DMS53 treated with DMSO at 0.1 percent for 48 hours (cell line): ENCODE results near the gene SLC17A9.
"Not testable (repeated sequence)": the region's sequence is repeated elsewhere in the genome, so short reads cannot be mapped to it uniquely, and the experiment has no call there.

Source experiments
- DNase-seq: peaks from one replicate; lab custom pipeline; 2025; ENCODE audit not compliant: unreplicated experiment; lab: John Stamatoyannopoulos, UW

The SLC17A9 gene

DNA sequence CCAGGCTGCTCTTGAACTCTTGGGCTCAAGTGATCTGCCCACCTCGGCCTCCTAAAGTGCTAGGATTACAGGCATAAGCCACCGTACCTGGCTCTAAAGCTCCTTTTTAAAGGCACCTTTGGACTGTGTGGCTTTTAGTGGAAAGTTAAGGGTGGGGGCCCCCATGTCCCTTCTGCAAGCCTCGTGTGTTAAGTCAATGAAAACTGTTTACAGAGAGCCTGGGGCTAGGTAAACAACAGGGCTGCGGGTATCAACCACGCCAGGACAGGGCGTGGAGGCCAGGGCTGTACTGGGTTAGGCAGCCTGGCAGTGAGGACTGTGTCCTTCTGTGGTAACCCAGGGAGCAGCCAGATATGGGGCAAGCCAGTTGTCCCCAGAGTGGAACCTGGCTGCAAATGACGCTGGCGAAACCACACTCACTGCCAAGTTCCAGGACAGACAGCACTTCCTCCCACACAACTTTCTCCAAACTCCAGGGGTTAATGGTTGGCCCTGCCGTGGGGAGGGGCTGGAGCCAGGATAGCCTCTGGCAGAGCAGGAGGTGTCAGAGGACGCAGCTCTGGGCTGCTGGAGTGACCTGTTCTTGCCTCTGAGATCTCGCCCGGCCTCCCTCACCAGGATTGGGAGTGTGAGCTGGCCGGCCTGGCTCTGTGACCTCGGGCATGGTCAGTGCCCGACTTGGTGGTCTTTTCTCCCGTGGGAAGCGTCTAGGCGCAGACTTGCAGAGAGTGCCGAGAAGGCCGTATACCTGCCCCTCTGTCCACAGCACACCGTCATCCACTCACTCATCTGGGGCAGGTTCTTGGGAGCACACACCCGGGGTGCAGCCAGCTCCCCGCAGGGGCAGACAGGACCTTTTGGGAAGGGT lies 3.2 kb downstream of the SLC17A9 start:
- DNase-seq = no peak

DNA sequence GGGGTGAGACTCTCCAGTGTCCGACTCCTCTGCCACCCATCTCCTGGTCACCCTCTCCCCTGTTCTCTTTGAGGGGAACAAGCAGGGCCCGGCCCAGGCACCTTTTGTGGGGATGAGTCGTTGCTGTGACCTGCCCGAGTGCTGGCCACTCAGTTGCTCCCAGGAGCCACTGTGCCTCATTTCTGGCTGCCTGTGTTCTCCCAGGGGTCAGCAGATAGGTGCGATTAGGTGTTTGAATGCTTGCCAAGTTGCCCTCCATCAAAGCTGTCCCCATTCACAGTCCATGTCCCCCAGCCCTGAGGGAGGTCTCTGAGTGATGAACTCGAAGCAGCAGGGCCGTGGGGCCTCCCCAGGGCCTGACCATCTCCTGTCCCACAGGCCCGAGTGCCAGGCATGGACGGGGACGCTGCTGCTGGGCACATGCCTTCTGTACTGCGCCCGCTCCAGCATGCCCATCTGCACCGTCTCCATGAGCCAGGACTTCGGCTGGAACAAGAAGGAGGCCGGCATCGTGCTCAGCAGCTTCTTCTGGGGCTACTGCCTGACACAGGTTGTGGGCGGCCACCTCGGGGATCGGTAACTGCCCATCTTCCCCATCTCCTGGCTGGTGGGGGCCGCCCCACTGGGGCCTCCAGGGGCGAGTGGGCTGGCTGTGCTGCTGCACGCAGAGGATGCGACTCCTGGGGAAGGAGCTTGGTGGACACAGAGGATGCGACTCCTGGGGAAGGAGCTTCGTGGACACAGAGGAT lies 4.1 kb downstream of the SLC17A9 start:
- DNase-seq = no peak

DNA sequence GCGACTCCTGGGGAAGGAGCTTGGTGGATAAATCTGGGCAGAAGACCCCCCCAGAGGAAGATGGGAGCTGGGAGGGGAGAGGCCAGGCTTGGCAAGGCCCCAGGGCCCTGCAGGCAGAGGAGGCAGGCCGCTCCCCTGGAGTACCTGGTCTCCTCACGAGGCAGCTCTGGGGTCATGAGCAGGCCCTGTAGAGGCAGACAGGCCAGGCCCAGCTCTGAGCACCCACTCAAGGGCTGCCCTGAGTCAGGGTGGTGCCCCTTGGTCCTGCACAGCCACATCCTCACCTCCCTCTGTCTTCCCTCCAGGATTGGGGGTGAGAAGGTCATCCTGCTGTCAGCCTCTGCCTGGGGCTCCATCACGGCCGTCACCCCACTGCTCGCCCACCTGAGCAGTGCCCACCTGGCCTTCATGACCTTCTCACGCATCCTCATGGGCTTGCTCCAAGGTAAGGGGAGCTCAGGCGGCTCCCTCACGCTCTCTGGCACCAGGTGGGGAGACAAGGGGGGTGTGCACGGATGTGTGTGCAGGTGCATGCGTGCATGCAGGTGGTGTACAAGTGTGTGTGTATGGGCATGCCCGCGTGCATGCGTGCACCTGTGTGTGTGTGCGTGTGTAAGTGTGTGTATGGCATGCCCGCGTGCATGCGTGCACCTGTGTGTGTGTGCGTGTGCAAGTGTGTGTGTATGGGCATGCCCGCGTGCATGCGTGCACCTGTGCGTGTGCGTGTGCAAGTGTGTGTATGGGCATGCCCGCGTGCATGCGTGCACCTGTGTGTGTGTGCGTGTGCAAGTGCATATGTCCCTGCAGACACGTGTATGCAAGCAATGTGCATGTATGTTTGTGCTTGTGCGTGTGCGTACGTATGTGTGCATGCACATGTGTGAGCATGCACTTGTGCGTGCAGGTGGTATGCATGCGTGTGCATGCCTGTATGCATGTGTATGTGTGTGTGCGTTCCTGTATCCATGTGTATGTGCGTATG lies 4.9 kb downstream of the SLC17A9 start:
- DNase-seq = no peak

DNA sequence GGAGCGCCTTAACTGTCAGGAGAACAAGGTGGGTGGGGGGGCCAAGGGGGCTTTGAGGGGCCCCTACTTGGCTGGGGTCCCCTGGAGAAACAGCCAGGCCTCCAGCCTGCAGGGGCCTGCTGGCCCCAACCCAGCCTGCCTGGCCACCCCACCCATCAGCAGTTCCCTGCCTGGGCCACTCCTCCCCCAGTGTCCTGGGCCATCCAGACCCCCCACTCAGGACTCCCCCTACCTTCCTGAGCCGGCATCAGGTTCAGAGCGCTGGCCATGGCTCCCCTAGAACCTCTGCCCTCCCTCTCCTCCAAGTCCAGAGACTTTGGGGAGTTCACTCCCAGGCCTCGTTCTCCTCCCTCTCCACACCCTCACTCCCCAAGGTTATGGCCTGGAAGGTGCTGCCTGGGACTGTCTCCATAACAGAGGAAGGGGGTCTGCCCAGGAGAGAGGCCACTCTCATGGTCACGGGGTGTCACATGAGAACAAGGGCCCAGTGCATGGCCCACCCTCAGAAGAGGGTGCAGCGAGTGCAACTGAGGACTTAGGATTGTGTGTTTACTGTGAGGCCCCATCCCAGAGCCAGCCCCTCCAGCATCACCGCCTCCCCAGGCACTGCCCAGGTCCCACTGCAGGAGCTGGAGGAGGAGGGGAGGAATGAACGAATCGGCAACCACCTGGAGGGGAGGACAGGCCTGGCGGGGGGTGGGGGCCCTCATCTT lies 6.0 kb downstream of the SLC17A9 start:
- no peak for DNase-seq

DNA sequence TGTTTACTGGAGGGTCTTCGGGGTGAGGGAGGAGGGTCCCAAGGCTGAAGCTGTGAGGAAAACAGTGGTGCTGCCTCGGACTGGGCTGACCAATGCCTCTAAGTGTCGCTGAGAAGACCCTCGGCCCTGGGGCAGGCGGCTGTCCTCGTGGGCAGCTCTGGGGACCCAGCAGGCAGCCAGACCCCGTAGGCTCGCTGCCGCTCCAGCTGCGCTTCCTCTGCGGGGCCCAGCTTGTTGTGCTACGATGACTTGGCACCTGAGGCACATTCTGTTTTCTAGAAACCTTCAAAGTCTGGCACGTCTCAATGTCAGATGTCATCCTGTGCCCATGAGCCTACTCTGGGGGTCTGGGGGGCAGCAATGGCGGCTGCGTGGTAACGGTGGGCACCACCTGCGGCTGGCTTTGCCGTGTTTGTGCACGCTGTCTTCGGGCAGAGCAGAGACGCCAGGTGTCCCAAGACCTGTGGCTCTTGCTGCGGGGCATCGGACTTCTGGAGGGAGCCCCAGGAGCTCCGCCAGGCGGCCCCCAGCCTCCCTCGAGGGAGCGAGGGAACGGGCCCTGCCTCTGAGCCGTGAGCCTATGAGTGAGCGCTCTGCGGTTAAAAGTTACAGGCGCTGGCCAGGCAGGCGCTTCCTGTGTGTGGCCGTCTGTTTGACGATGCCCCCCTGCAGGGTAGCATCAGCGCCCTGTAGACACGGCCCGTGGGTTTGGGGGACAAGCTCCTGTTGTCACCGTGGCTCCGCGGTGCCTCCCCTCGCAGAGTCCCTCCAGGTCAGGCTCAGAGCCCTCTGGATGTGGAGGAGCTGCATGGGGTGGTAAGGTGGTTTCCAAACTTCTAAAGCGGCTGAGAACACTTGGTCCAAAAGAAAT lies 6.8 kb downstream of the SLC17A9 start:
- no peak for DNase-seq

DNA sequence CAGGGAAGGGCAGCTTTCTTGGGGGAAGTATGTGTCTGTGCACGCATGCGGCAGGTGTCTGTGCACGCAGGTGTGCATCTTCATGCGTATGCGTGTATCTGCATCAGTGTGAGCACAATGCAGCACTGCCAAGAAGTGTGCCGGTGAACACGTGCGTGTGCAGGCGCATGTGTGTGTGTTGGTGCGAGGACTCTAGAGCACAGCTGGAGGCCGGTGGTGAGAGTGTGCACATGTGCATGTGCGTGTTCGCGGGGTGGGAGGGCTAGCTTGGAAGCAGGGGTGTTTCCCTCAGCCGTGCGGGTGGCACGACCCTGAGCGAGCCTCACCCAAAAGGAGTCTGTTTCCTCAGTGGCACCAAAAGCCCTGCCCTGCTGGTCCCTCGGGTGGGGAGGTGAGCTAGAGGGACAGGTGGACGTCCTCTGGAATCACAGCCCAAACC lies 7.5 kb downstream of the SLC17A9 start:
- no peak for DNase-seq

DNA sequence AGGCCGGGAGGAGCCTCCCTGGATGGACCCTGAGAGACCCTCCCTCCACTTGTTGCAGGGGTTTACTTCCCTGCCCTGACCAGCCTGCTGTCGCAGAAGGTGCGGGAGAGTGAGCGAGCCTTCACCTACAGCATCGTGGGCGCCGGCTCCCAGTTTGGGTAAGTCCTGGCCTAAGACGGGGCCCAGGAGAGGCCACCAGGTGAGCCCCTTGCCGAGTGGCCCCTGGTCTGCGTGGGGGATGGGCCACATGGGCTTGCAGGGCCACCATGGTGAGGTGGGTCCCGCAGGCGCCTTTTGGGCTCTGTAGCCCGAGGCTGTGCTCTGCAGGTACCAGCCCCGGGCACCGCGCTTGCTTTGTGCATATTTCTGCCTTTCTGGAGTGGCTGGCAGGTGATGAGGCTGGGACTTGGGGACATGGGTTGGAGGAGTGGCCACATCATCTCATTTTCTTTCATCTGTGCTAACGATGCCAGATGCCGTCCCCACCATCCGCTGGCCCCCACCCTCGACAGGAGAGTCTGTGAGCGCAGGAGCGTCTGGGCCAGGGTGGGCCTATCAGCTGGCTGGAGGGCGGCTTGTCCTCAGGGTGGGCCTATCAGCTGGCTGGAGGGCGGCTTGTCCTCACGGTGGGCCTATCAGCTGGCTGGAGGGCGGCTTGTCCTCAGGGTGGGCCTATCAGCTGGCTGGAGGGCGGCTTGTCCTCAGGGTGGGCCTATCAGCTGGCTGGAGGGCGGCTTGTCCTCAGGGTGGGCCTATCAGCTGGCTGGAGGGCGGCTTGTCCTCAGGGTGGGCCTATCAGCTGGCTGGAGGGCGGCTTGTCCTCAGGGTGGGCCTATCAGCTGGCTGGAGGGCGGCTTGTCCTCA lies 8.2 kb downstream of the SLC17A9 start:
- DNase-seq = not testable (repeated sequence)

DNA sequence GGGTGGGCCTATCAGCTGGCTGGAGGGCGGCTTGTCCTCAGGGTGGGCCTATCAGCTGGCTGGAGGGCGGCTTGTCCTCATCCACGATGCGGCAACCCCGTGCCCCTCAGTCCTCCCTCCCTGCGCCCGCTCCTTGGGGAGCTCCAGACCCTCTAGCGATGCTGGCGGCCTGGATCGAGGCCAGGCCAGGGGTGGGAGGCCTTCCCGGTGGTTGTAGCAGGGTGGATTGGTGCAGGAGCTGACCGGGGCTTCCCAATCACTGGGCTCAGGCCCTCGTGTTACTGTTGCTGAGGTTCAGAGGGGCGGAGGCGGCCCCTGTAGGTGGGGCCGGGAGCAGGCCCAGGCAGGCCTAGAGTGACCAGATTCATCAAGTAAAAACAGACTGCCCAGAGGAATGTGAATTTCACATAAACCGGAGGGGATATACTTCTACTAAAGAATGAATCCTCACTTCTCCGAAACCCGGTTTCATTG lies 8.8 kb downstream of the SLC17A9 start:
- no peak for DNase-seq

DNA sequence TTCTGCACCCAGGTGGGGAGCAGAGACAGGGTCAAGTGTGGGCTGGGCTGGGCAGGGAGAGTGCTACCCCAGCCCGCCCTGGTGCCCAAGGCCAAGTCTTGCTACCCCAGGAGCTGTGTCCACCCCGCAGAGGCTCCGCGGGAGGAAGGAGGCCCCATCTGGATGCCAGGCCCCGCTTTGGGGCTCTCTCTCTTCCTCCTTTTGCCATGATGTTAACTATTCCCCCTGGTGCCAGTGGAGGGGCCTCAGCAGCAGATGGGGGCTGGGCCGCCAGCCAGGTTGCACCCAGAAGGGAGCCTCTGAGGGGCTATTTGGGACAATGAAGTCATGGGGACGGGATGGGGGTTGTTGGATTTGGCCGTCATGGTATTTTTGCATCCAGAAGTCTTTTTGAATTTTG lies 9.3 kb downstream of the SLC17A9 start:
- no peak for DNase-seq

DNA sequence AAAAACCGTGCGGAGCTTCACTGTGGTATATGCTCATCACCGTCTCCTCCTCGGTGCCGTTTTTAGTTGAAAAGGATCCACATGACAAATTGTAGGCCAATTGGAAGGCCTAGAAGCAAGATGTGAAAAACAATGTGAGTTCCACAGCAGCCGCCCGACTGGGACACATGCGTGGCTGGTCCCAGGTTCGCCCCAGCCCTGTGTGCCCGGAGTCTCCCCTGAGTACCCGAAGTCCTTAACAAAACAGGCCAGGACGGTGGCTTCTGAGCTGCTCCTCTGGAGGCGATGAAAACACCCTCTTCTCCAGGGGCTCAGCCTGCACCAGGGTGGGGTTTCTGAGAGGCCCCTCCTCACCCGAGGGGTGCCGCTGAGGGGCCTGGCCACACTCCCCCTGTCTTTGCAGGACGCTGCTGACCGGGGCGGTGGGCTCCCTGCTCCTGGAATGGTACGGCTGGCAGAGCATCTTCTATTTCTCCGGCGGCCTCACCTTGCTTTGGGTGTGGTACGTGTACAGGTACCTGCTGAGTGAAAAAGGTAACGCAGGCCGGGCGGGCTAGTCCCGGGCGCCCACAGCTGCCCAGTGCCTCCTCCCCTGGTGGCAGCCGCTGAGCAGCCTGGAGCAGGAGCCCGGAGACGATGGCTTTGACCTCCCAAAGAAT lies 9.8 kb downstream of the SLC17A9 start:
- DNase-seq = no peak

DNA sequence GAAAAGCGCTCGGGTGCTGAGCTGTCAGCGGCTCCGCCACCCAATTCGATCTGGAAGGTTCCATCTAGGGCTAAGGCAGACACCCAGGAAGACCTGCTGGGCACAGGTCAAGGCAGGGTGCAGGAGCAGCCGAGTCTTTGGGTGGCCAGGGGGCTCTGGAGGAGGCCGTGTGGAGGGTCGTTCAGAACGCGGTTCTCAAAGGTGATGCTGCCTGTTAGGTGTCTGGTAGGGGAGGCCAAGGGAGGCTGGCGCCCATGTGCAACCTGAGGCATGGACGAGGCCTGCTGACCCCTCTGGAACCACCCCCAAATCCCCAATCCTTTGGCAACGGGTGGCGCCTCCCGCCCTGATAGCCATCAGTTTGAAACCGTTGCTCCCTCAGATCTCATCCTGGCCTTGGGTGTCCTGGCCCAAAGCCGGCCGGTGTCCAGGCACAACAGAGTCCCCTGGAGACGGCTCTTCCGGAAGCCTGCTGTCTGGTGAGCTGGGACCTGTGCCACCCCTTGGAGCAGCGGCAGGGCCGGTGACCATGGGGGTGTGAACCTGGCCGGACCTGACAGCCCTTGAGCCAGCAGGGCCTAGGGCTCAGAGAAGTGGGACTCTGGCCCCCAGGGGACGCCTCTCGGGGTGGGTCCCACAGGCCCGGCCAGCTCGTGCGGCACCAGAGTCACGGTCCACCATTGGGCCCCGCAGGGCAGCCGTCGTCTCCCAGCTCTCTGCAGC lies 10.5 kb downstream of the SLC17A9 start:
- DNase-seq = no peak

DNA sequence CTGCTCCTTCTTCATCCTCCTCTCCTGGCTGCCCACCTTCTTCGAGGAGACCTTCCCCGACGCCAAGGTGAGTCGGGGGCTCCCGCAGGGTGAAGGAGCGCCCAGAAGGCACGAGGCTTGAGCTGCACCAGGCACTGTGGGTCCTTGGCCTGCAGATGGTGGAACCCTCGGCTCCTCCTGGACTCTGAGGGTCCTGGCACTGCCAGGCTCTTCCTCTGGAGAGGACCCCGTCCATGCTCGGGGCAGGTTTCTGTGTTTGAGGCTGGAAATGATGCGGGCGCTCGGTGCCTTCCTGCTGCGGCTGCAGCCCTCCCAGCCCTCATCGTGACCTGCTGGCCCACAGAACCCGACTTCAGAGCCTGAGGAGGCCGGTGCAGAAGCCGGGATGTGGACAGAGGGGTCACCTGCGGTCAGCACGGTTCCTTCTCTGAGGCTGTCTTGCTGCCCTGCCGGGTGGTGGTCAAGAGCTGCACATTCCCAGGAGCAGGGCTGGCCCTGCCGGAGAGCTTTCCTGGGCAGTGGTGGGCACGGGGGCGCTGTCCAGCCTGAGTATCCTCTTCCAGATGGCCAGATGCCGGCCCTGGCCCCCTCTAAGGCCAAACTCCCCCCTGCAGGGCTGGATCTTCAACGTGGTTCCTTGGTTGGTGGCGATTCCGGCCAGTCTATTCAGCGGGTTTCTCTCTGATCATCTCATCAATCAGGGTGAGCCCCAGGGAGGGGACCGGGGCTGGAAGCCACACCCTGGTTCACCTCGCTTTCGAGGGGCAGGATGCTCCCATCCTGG lies 11.3 kb downstream of the SLC17A9 start:
- DNase-seq = no peak

DNA sequence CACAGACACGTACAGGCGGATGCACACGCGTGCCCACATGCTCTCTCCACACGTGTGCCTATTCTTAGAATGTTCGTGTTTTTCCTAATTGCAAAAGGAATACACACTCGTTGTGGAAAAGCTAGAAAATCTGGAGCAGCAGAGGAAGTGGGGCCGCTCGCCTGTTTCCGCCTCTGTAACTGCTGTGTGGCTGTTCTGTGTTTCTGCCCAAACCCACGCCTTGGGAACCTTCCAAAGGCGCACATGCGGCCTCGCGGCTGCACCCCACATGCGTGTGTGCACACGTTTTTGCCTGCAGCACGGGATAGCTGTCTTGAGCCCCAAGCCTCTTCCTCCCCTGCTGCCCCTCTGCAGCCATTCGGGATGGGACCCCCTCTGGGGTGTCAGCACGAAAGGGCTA lies 12.2 kb downstream of the SLC17A9 start:
- no peak for DNase-seq

DNA sequence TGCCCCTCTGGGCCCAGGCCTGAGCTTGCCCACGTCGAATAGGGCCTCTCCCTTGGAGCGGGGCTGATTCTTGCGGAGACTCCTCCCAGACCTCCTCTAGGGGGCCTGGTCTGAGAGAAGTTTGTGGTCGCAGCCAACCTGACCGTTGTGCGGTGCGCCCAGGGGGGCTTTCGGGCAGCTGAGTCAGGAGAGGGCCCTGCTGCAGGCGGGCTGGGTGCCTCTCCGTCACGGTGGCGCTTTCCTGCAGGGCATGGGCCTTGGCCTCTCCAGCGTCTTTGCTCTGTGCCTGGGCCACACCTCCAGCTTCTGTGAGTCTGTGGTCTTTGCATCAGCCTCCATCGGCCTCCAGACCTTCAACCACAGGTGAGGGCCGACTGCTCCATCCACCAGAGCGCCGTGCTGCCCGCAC lies 12.9 kb downstream of the SLC17A9 start:
- DNase-seq = no peak

DNA sequence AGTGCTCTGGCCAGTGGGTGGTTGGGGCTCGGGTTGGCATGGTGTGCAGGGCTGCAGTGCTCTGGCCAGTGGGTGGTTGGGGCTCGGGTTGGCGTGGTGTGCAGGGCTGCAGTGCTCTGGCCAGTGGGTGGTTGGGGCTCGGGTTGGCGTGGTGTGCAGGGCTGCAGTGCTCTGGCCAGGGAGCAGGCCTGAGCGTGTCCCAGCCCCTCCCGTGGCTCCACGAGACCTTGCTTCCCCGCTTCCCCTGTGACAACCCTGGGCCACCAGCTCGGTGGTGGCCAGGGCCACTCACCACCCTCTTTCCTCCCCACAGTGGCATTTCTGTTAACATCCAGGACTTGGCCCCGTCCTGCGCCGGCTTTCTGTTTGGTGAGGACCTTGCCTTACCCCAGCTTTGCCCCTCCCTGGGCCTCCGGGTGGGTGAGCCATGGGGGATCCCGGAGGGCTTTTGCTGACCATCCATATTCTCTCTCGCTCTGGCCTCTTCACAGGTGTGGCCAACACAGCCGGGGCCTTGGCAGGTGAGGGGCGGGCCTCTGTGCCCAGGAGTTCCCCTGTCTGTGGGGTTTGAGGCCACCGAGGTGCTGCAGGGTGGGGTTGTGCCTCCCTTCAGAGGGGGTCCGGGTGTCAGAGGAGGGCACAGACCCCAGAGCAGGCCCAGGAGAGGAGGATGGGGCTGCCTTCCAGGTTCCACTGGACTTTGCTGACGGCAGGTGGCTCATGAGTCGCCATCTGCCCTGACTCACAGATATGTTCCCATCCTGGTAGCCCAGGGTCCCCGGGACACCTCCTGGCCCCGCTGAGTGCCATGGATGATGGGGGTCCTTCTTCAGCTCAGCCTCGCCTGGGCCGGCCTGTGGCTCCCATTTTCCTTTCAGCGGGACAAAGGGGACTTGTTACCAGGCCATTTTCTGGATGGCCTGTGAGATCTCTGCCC lies 14.0 kb downstream of the SLC17A9 start:
- DNase-seq = no peak

DNA sequence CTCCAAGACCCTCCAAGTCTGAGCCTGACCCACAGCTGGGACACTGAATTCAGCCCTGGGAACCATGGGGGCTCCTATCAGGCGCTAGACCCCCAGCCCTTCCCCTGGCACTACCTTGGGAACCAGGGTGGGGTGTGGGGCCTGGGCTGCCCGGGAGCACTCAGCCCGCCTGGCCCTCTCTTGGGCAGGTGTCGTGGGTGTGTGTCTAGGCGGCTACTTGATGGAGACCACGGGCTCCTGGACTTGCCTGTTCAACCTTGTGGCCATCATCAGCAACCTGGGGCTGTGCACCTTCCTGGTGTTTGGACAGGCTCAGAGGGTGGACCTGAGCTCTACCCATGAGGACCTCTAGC lies 14.6 kb downstream of the SLC17A9 start:
- no peak for DNase-seq
